Measurements from ENCODE around the gene DOK6.

Gene DOK6

GRCh38 chr18:69785466-69785865, 384.8 kb downstream of the DOK6 start:
- peak; percentile 48 for DNase-seq (ENCODE audit: low read depth)
- H3K4me3 ChIP-seq (ENCODE audit: low read depth, low read length), result no peak overlapping the region
- TF ChIP-seq CTCF (conservative IDR thresholded peaks at IDR 0.05; ENCODE audit: low read depth, low read length), result no peak

GRCh38 chr18:69786427-69786826, 385.7 kb downstream of the DOK6 start:
- no peak for DNase-seq (ENCODE audit: low read depth)
- H3K4me3 ChIP-seq (ENCODE audit: low read depth, low read length), result no peak overlapping the region
- no peak for TF ChIP-seq CTCF (conservative IDR thresholded peaks at IDR 0.05; ENCODE audit: low read depth, low read length)

- H3K4me3 ChIP-seq (ENCODE audit: low read depth, low read length), result no peak overlapping the region
- DNase-seq (ENCODE audit: low read depth), result peak; percentile 69
- TF ChIP-seq CTCF (conservative IDR thresholded peaks at IDR 0.05; ENCODE audit: low read depth, low read length), result no peak
These were observed 387.3 kb downstream of the DOK6 start for GRCh38 chr18:69787825-69788547.

- DNase-seq (ENCODE audit: low read depth), result no peak
- no peak overlapping the region for H3K4me3 ChIP-seq (ENCODE audit: low read depth, low read length)
- no peak for TF ChIP-seq CTCF (conservative IDR thresholded peaks at IDR 0.05; ENCODE audit: low read depth, low read length)
These were observed 389.1 kb downstream of the DOK6 start for GRCh38 chr18:69789794-69790193.

GRCh38 chr18:69790649-69791048, 390.0 kb downstream of the DOK6 start:
- no peak for TF ChIP-seq CTCF (conservative IDR thresholded peaks at IDR 0.05; ENCODE audit: low read depth, low read length)
- no peak overlapping the region for H3K4me3 ChIP-seq (ENCODE audit: low read depth, low read length)
- DNase-seq (ENCODE audit: low read depth), result no peak

- H3K4me3 ChIP-seq (ENCODE audit: low read depth, low read length), result no peak overlapping the region
- DNase-seq (ENCODE audit: low read depth), result peak; percentile 19
- no peak for TF ChIP-seq CTCF (conservative IDR thresholded peaks at IDR 0.05; ENCODE audit: low read depth, low read length)
These were observed 395.1 kb downstream of the DOK6 start for GRCh38 chr18:69795791-69796190.
